ENCODE measurements around the gene SNRNP48.

The SNRNP48 gene

DNA sequence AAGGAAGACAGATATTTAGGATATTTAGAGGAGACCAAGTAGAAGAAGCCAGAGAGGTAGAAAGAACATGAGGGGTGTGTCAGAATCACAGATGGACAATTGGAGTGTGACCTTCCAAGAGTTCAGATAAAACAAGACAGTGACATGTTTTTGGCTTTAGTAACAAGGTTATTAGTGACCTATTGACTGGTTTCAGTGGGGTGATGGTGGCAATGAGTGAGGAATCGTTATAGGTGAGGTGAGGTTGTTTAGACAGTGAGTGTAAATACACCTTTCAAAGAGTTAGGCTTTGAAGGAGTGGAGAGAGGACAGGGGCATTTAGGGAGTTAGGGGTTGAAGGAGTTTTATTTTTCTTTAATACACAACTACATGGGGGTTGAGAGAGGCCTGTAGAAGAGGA is 3.2 kb downstream of the SNRNP48 start:
- DNase-seq (ENCODE audit: low read depth, low spot score): no peak

- no peak for DNase-seq (ENCODE audit: low read depth, low spot score)
These were observed 4.7 kb downstream of the SNRNP48 start for GRCh38 chr6:7594579-7595125.

DNA sequence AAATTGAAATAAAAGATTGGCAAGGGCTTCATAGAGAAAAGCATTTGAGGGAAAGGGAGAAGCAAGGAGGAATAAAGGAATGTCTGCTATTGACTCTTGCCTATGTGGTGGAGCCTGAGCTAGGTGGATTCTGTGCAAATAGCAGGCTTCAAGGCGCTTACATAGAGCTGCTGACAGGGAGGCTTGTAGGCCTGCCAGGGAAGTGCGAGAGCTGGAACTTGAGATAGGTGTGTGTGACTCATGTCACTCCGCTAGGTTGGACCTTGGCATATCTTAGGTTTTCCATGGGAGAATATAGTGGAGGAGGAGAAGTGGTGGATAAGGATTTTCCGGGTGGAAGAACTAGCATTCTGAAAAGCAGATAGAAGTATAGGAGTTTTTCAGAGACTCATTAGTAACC is 14.0 kb downstream of the SNRNP48 start:
- DNase-seq (ENCODE audit: low read depth, low spot score): no peak

GRCh38 chr6:7604506-7604905 is 14.5 kb downstream of the SNRNP48 start:
- DNase-seq (ENCODE audit: low read depth, low spot score): no peak

DNA sequence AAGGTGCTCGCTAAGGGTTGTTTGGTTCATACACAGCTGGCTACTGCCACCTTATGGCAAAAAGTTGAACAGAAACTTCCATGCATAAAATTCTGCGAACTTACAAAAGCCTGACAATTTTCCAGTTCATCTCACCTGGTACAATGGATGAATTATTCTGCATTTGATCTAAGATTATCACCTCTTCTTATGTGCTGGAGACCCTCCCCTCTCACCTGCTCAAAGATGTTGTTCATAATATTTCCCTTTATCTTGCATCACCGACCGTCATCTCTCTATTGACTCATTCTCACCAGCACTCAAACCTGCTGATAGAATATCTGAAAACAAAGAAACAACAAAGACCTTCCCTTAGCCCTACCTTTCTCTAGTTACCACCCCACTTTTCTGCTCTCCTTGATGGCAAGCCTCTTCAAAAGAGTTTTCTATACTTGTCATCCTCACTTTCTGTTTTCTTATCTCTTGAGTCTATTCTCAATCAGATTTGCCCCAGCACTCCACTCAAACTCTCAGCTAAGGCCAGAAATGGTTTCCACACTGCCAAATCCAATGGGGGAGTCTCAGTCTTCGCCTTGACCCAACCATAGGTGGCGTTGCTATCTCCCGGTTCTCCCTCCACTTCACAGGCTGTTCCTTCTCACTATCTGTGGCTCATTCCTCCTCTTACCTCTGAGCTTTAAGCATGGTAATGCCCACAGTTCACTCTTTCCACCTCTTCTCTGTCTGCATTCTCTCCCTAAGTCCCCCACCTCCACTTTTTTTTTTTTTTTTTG is 25.8 kb downstream of the SNRNP48 start:
- peak; percentile 59 for DNase-seq (ENCODE audit: low read depth, low spot score)

- peak; percentile 71 for DNase-seq (ENCODE audit: low read depth, low spot score)
These were observed 28.1 kb downstream of the SNRNP48 start for GRCh38 chr6:7617801-7618764.

- DNase-seq (ENCODE audit: low read depth, low spot score): no peak
These were observed 31.8 kb downstream of the SNRNP48 start for GRCh38 chr6:7621761-7622160.

DNA sequence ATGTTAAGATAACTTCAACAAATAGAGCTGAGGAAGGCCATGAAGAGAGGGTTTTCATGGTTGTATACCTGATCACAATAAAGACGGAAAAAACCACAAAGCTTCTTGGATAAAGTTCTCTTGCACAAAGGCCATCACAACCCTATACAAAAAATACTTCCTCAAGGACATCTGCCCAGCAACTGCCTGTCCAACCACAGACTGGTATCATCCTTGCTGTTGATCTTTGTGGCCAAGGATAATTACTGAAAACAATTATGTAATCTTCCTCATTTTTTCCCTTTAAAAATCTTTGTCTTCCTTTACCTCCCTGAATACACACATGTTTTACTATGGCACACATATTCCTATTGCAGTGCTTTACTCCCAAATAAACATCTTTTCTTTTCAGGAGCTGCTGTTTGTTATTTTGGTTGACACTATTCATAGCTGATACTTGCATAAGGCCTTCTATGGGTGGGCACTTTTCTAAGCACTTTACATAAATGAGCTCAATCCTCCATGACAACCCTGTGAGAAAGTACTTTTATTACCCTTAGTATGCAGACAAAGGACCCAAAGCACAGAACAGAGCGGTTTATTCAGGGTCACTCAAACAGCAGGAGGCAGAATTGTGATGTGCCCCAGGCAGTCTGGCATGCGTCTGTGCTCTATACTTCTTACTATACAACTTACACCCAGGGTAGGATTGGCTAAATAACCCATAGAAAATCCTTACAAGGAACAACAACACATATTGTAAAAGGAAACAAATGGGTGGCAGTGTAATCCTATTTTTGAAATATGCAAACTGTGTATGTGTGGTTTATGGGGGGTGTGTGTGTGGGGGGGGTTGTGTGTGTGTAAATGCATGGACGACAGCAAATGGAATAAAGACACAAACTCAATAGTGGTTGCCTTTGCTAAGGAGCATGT is 35.1 kb downstream of the SNRNP48 start:
- peak; percentile 71 for DNase-seq (ENCODE audit: low read depth, low spot score)

GRCh38 chr6:7628479-7628878 is 38.5 kb downstream of the SNRNP48 start:
- DNase-seq (ENCODE audit: low read depth, low spot score): no peak

DNA sequence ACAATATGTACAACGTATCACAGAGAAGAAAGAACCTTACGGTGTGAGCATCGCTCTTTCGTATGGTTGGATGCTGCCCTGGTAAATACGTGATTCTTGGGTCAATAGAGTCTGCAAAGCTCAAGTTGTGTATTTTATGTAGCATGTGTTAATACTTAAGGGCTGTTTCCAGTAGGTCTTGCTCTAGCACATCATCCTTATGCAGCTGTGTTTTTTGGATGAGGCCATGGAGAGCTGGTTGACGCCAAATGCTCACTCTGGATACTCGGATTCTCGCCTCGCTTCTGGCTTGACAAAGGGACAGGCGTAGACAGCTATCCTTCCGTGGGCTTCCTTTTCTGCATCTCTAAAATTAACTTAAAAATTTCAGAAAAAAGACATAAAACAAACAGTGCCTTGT is 38.9 kb downstream of the SNRNP48 start:
- no peak for DNase-seq (ENCODE audit: low read depth, low spot score)

DNA sequence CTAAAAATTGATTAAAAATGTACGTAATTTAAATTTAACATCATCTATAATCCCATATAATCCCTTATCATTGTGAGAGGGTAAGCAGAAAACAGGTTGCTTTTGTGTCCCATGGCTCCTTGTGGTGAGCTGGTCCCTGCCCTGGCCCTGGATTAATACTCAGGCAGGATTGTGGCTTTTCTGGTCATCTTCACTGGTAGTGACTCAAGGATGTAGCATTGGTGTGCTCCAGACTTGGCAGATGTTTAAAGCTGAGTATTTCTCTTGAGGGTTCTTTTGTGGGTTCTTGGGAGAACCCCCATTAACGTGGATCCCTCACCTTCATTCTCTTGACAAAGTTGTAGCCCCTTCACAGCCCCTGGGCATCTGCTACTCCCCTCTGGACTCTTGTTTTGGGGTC is 39.3 kb downstream of the SNRNP48 start:
- DNase-seq (ENCODE audit: low read depth, low spot score): no peak

- peak; percentile 5 for DNase-seq (ENCODE audit: low read depth, low spot score)
These were observed 40.8 kb downstream of the SNRNP48 start for GRCh38 chr6:7630792-7631191.

DNA sequence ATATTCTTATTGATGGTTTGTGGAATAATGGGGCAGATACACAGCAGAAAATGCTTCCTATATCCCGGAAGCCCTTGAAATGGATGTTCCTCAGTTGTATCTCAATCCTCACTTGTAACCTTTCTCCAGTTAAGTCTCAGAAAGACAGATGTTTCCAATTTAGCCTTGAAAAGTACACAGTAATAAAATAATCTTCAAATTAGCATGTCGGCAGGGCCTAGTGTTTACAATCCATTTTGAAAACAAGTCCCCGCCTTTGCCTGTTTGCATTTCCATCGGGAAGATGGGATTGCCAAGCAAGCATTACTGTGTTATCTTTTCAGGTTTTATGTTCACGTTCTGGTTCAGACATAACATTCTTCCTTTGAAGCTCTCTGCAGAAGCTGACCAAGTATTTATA is 41.5 kb downstream of the SNRNP48 start:
- no peak for DNase-seq (ENCODE audit: low read depth, low spot score)

DNA sequence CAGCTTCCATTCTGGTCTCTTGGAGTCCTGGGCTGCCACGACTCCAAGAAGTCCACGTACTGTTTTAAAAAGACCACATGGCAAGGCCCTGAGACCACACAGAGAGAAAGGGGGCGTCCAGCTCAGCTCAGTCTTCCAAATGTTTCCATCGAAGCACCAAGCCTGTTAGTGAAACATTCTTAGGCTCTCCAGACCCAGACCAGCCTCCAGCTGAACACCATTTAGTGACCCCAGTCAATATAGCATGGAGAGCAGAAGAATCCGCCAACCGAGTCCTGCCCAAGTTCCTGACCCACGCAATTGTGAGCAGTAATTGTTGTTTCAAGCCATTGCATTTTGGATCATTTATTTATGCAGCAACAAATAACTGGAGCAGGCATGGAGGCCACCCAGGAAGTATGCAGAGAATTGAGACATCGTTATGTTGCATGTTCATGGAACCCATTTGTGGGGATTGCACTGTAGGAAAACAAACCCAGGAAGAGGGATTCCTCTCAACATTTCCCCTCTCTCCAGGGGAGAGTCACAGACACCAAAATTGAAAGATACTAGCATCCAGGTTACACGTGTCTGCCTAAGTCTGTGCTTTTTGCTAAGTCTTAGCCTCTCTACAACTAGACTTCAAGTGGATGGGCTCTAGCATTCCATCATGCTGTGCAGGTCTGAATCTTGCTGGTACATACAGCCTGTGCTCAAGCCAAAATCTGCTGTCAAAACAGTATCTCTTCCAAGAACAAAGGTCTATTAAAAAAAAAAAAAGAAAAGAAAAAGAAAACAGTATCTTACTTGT is 42.7 kb downstream of the SNRNP48 start:
- DNase-seq (ENCODE audit: low read depth, low spot score): no peak

DNA sequence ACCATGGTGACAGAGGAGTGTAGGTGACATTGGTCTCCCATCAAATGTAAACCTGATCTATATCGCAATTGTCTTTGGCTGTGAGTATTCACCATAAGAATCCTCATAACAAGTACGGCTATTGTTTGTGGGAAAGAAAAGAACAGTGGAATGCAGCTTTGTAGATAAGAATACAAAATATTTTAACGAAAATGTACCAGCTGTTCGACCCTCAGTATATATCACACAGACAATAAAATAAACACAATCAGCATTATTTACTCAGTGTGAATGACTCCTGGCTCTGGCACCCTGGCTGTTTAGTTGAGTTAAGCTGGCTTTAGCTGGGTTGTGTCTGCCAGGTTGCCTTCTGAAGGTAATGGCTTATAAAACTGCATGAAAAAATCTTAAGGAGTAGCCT is 43.4 kb downstream of the SNRNP48 start:
- no peak for DNase-seq (ENCODE audit: low read depth, low spot score)

DNA sequence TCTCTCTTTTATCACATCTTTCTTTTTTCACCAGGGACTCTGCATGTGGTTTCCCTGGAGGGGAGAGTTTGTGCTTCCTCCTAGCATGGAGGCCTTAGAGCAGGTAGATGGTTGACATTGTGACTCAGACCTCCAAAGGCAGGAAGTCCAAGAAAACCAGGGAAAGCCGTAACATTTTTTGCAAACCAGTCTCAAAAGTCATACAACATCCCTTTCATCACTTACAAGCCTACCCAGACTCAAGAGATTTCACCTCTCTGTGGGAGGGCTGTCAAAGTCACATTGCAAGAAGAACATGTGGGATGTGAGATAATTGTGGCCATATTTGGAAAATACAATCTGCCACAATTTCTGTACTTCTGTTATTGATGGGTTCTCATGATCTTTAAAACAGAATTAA is 46.2 kb downstream of the SNRNP48 start:
- no peak for DNase-seq (ENCODE audit: low read depth, low spot score)

DNA sequence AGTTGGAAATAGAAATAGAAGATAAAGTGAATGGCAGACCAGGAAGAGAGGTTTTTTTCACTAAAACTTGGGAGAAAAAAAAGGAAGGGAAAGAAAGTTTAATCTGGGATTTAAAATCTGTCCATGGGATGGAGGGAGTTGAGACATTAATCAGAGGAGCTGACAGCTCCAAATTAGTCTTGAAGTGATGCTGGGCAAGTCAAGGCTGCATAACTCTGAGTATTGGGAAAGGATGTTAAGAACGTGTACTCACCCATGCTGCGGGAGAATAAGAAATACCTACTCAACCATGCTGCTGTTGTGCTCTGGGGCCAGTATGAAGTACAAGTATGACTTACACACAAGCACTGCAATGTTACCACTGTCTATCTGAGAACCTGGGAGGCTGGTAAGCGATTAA is 47.5 kb downstream of the SNRNP48 start:
- no peak for DNase-seq (ENCODE audit: low read depth, low spot score)

DNA sequence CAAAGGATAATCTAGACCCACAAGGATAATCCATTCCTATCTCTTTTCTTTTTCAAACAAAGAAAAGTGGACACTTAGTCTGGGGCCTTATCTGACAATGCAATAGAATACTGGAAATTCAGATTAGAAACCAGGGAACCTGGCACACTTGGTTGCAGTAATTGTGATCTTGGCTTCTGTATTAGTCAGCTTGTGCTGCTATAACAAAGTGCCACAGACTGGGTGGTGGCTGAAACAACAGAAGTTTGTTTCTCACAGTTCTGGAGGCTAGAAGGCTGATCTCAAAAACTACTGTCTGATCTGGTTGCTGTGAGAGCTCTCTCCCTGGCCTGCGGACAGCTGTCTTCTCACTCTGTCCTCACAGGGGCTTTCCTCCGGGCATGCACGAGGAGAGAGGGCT is 49.4 kb downstream of the SNRNP48 start:
- DNase-seq (ENCODE audit: low read depth, low spot score): no peak

DNA sequence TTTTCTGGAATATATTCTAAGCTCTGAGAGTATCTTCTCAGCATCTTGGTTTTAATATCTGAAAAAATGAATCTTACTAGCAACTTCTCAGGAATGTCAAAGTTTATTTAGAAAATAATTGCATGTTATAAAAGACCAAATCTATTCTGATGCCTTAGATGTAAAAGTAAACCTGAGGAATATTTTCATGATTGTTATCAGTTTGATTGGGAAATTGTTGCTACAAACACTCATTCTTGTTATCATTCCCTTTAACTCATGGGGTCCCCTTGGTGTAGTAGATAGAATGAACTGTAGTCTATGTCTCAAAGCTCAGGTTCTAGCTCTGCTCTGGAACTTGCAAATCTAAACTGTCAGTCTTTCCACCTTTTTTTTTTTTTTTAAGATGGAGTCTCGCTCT is 50.0 kb downstream of the SNRNP48 start:
- no peak for DNase-seq (ENCODE audit: low read depth, low spot score)

Measured in ELF-1 (cell line).